Measurements from ENCODE around the gene ARMH2. TPM values are rescaled to one million over a fixed set of nuclear protein-coding genes. Genes with fewer than 3 reads are reported as not detected.

The ARMH2 gene
- total and polyA plus RNA-seq, 2 donors (not counting 1 experiment from before 2014, with no cell fraction given) = 0.43 to 5.0 TPM

GRCh38 chr6:24761193-24761835 is 37.4 kb downstream of the ARMH2 start:
- H3K4me2 ChIP-seq (replicated peaks; ENCODE audit: low read depth, low read length, poor library complexity, severe bottlenecking) = no peak overlapping the region
- H3K9ac ChIP-seq (ENCODE audit: low read length) = no peak overlapping the region
- no peaks in the 10 kb centered on the region for H3K27me3 Mint-ChIP-seq
- ChIA-PET POLR2A (interaction anchor here (0.5 kb wide), 1 partner anchor 1811 kb away, joined by 3 read pairs; no protein-coding TSS in a partner anchor), CTCF (interaction anchor here (0.6 kb wide), 1 partner anchor 94 kb away, joined by 3 read pairs; no protein-coding TSS in a partner anchor)
- H3K4me3 ChIP-seq (ENCODE audit: control extremely low read depth in 1 of 5, extremely low read depth in 1 of 5, insufficient read depth in 1 of 5, low read depth in 2 of 5, low read length in 4 of 5) = no peak overlapping the region
- H3K4me1 ChIP-seq (ENCODE audit: control insufficient read depth in 2 of 2, insufficient read depth in 2 of 2, low read length in 2 of 2) = no peaks in the 10 kb centered on the region
- no peak overlapping the region for H3K27ac Mint-ChIP-seq
- peaks cover 4% of the 10 kb centered on the region for H3K4me1 Mint-ChIP-seq
- no peaks in the 10 kb centered on the region for H3K27me3 ChIP-seq (replicated peaks in 1 of 4; ENCODE audit: control extremely low read depth in 1 of 4, control insufficient read depth in 3 of 4, insufficient read depth in 4 of 4, low read length in 3 of 4)
- H3K27ac ChIP-seq (ENCODE audit: low read length in 2 of 2) = no peak overlapping the region
- H2AFZ ChIP-seq (ENCODE audit: insufficient read depth, low read depth, low read length, poor library complexity, severe bottlenecking) = no peak overlapping the region
- TF ChIP-seq EZH2 (IDR thresholded peaks at IDR 0.05; ENCODE audit: borderline replicate concordance, insufficient read depth, low read depth, low read length, poor library complexity, severe bottlenecking) (no peak), CTCF (IDR thresholded peaks at IDR 0.05) (no peak)
- ATAC-seq (ENCODE audit: low read depth) (no peak), DNase-seq (no peak)
- H3K79me2 ChIP-seq (ENCODE audit: control insufficient read depth, insufficient read depth, low read length) = no peaks in the 10 kb centered on the region
- WGBS (ENCODE audit: insufficient coverage) = 95% methylated on average over 16 of the region's 17 CpGs
- no peaks in the 10 kb centered on the region for H4K20me1 ChIP-seq (ENCODE audit: control insufficient read depth, insufficient read depth, low read length, poor library complexity, severe bottlenecking)
- no peaks in the 10 kb centered on the region for H3K9me3 Mint-ChIP-seq (ENCODE audit: insufficient read depth)
- no peak overlapping the region for H3K4me3 Mint-ChIP-seq
- peaks cover 0 to 6% (median 0%) of the 10 kb centered on the region in 3 donors for H3K9me3 ChIP-seq (ENCODE audit: control extremely low read depth in 1 of 3, control insufficient read depth in 2 of 3, insufficient read depth in 1 of 3, low read length in 2 of 3)
- no peaks in the 10 kb centered on the region for H3K36me3 ChIP-seq (replicated peaks in 1 of 2; ENCODE audit: control extremely low read depth in 1 of 2, control insufficient read depth in 1 of 2, extremely low read depth in 1 of 2, insufficient read depth in 2 of 2, low read length in 1 of 2)
- intact Hi-C loops (cut with micrococcal nuclease) = no loop called here

- Mint-ChIP-seq H3K4me3 (no peak overlapping the region), H3K27ac (no peak overlapping the region), H3K4me1 (peaks cover 4% of the 10 kb centered on the region), H3K9me3 (ENCODE audit: insufficient read depth) (no peaks in the 10 kb centered on the region), H3K27me3 (no peaks in the 10 kb centered on the region)
- H3K4me1 ChIP-seq (ENCODE audit: control insufficient read depth in 2 of 2, insufficient read depth in 2 of 2, low read length in 2 of 2) = no peaks in the 10 kb centered on the region
- H3K27me3 ChIP-seq (replicated peaks in 1 of 4; ENCODE audit: control extremely low read depth in 1 of 4, control insufficient read depth in 3 of 4, insufficient read depth in 4 of 4, low read length in 3 of 4) = no peaks in the 10 kb centered on the region
- ChIA-PET CTCF (interaction anchor here (0.6 kb wide), 1 partner anchor 178 kb away, joined by 3 read pairs; no protein-coding TSS in a partner anchor), POLR2A (interaction anchor here (0.6 kb wide), 1 partner anchor 85 kb away, joined by 3 read pairs; no protein-coding TSS in a partner anchor)
- TF ChIP-seq CTCF (IDR thresholded peaks at IDR 0.05) (no peak), EZH2 (IDR thresholded peaks at IDR 0.05; ENCODE audit: borderline replicate concordance, insufficient read depth, low read depth, low read length, poor library complexity, severe bottlenecking) (no peak)
- no peak overlapping the region for H3K9ac ChIP-seq (ENCODE audit: low read length)
- no peaks in the 10 kb centered on the region for H3K79me2 ChIP-seq (ENCODE audit: control insufficient read depth, insufficient read depth, low read length)
- intact Hi-C loops (cut with micrococcal nuclease) = no loop called here
- 83% methylated on average over 4 of the region's 5 CpGs for WGBS (ENCODE audit: insufficient coverage)
- H3K4me2 ChIP-seq (replicated peaks; ENCODE audit: low read depth, low read length, poor library complexity, severe bottlenecking) = no peak overlapping the region
- H3K36me3 ChIP-seq (replicated peaks in 1 of 2; ENCODE audit: control extremely low read depth in 1 of 2, control insufficient read depth in 1 of 2, extremely low read depth in 1 of 2, insufficient read depth in 2 of 2, low read length in 1 of 2) = no peaks in the 10 kb centered on the region
- no peak overlapping the region for H3K27ac ChIP-seq (ENCODE audit: low read length in 2 of 2)
- no peak for DNase-seq
- no peaks in the 10 kb centered on the region for H4K20me1 ChIP-seq (ENCODE audit: control insufficient read depth, insufficient read depth, low read length, poor library complexity, severe bottlenecking)
- peaks cover 0 to 6% (median 0%) of the 10 kb centered on the region in 3 donors for H3K9me3 ChIP-seq (ENCODE audit: control extremely low read depth in 1 of 3, control insufficient read depth in 2 of 3, insufficient read depth in 1 of 3, low read length in 2 of 3)
- no peak for ATAC-seq (ENCODE audit: low read depth)
- no peak overlapping the region for H2AFZ ChIP-seq (ENCODE audit: insufficient read depth, low read depth, low read length, poor library complexity, severe bottlenecking)
- no peak overlapping the region for H3K4me3 ChIP-seq (ENCODE audit: control extremely low read depth in 1 of 5, extremely low read depth in 1 of 5, insufficient read depth in 1 of 5, low read depth in 2 of 5, low read length in 4 of 5)
Observed at GRCh38 chr6:24760210-24760609, 38.5 kb downstream of the ARMH2 start.
